Stimulated activated naive CD8-positive, alpha-beta T cell treated with anti-CD3 and anti-CD28 coated beads, Interleukin-15, amount 100 ng/mL, for 72 hours (primary cell): ENCODE results near the gene COL4A4.
A peak's percentile ranks its signal among the peaks of the same experiment; 100 is the strongest.

ENCODE experiments used
- ATAC-seq: fragments of 150-1000 bp; cut with Tn5 transposase; 2 replicates; pipeline ENCODE4 v1.10.0; 2021; ENCODE audit warnings: mild to moderate bottlenecking, moderate library complexity
- DNase-seq, 2 donors: peaks; one replicate each; pipeline ENCODE4 v3.0.0; 2021 to 2022
- H3K27ac Mint-ChIP-seq, 2 donors: one replicate each; pipeline ENCODE4 v1.8.0; 2022; ENCODE audit warnings: mild to moderate bottlenecking in 2 of 2, mixed read lengths in 2 of 2, moderate library complexity in 2 of 2
- H3K27me3 Mint-ChIP-seq: one replicate; pipeline ENCODE4 v1.8.0; 2022; ENCODE audit warnings: mixed read lengths
- H3K4me1 Mint-ChIP-seq: one replicate; pipeline ENCODE4 v1.8.0; 2022; ENCODE audit warnings: mild to moderate bottlenecking, mixed read lengths
- H3K4me3 Mint-ChIP-seq, 2 donors: one replicate each; pipeline ENCODE4 v1.8.0; 2022; ENCODE audit warnings: mild to moderate bottlenecking in 2 of 2, mixed read lengths in 2 of 2, moderate library complexity in 1 of 2
- H3K9me3 Mint-ChIP-seq, 2 donors: one replicate each; pipeline ENCODE4 v1.8.0; 2022; ENCODE audit warnings: mixed read lengths in 2 of 2

COL4A4 gene

GRCh38 chr2:226999661-227000060 is 164.3 kb downstream of the COL4A4 start:
- ATAC-seq = no peak
- Mint-ChIP-seq H3K27ac (no peak overlapping the region), H3K4me1 (peaks cover 14% of the 10 kb centered on the region), H3K4me3 (no peak overlapping the region), H3K27me3 (no peaks in the 10 kb centered on the region), H3K9me3 (peaks cover 0 to 8% of the 10 kb centered on the region in 2 donors)
- no peak for DNase-seq

GRCh38 chr2:226995625-226996041 is 168.4 kb downstream of the COL4A4 start:
- peaks cover 0 to 8% of the 10 kb centered on the region in 2 donors for H3K9me3 Mint-ChIP-seq
- H3K27ac Mint-ChIP-seq = peak overlapping the region in 1 of 2 donors; percentile 31
- no peak overlapping the region for H3K4me3 Mint-ChIP-seq
- ATAC-seq = peak; percentile 97
- peak in 1 of 2 donors; percentile 60 for DNase-seq
- H3K4me1 Mint-ChIP-seq = peaks cover 15% of the 10 kb centered on the region
- H3K27me3 Mint-ChIP-seq = no peaks in the 10 kb centered on the region

GRCh38 chr2:226994775-226995174 is 169.2 kb downstream of the COL4A4 start:
- ATAC-seq (no peak), DNase-seq (no peak)
- Mint-ChIP-seq H3K4me3 (no peak overlapping the region), H3K4me1 (peaks cover 15% of the 10 kb centered on the region), H3K27ac (no peak overlapping the region), H3K27me3 (no peaks in the 10 kb centered on the region), H3K9me3 (peaks cover 0 to 8% of the 10 kb centered on the region in 2 donors)

GRCh38 chr2:226993171-226993570 is 170.8 kb downstream of the COL4A4 start:
- no peak for DNase-seq
- H3K4me1 Mint-ChIP-seq = peaks cover 15% of the 10 kb centered on the region
- H3K4me3 Mint-ChIP-seq = no peak overlapping the region
- no peaks in the 10 kb centered on the region for H3K9me3 Mint-ChIP-seq
- H3K27me3 Mint-ChIP-seq = no peaks in the 10 kb centered on the region
- ATAC-seq = no peak
- no peak overlapping the region for H3K27ac Mint-ChIP-seq

GRCh38 chr2:226991663-226992062 is 172.3 kb downstream of the COL4A4 start:
- no peaks in the 10 kb centered on the region for H3K27me3 Mint-ChIP-seq
- no peak overlapping the region for H3K27ac Mint-ChIP-seq
- H3K4me3 Mint-ChIP-seq = no peak overlapping the region
- DNase-seq (no peak), ATAC-seq (no peak)
- H3K9me3 Mint-ChIP-seq = no peaks in the 10 kb centered on the region
- peaks cover 15% of the 10 kb centered on the region for H3K4me1 Mint-ChIP-seq

GRCh38 chr2:226985583-226985946 is 178.4 kb downstream of the COL4A4 start:
- DNase-seq = no peak
- H3K9me3 Mint-ChIP-seq = no peaks in the 10 kb centered on the region
- no peaks in the 10 kb centered on the region for H3K27me3 Mint-ChIP-seq
- no peak for ATAC-seq
- peaks cover 34% of the 10 kb centered on the region for H3K4me1 Mint-ChIP-seq
- H3K4me3 Mint-ChIP-seq = no peak overlapping the region
- no peak overlapping the region for H3K27ac Mint-ChIP-seq

- ATAC-seq (peak; percentile 95), DNase-seq (peak; percentile 24 to 48)
- H3K27ac Mint-ChIP-seq = peak overlapping the region in 1 of 2 donors; percentile 76
- H3K9me3 Mint-ChIP-seq = no peaks in the 10 kb centered on the region
- peaks cover 34% of the 10 kb centered on the region for H3K4me1 Mint-ChIP-seq
- H3K27me3 Mint-ChIP-seq = no peaks in the 10 kb centered on the region
- peak overlapping the region in 1 of 2 donors; percentile 20 for H3K4me3 Mint-ChIP-seq
These were observed 179.0 kb downstream of the COL4A4 start for GRCh38 chr2:226984750-226985582.

GRCh38 chr2:226983895-226984749 is 179.9 kb downstream of the COL4A4 start:
- no peaks in the 10 kb centered on the region for H3K9me3 Mint-ChIP-seq
- peak overlapping the region in 1 of 2 donors; percentile 20 for H3K4me3 Mint-ChIP-seq
- no peak for DNase-seq
- peak; percentile 27 for ATAC-seq
- H3K4me1 Mint-ChIP-seq = peaks cover 34% of the 10 kb centered on the region
- H3K27me3 Mint-ChIP-seq = no peaks in the 10 kb centered on the region
- H3K27ac Mint-ChIP-seq = peak overlapping the region in 1 of 2 donors; percentile 27

GRCh38 chr2:226981791-226982326 is 182.1 kb downstream of the COL4A4 start:
- Mint-ChIP-seq H3K9me3 (no peaks in the 10 kb centered on the region), H3K27me3 (no peaks in the 10 kb centered on the region), H3K27ac (no peak overlapping the region), H3K4me1 (peaks cover 41% of the 10 kb centered on the region), H3K4me3 (no peak overlapping the region)
- DNase-seq (no peak), ATAC-seq (peak; percentile 65)

- Mint-ChIP-seq H3K27me3 (no peaks in the 10 kb centered on the region), H3K4me1 (peaks cover 27% of the 10 kb centered on the region), H3K4me3 (no peak overlapping the region), H3K9me3 (no peaks in the 10 kb centered on the region), H3K27ac (no peak overlapping the region)
- no peak for ATAC-seq
- DNase-seq = no peak
These were observed 185.0 kb downstream of the COL4A4 start for GRCh38 chr2:226979004-226979403.

- H3K9me3 Mint-ChIP-seq = no peaks in the 10 kb centered on the region
- peaks cover 26% of the 10 kb centered on the region for H3K4me1 Mint-ChIP-seq
- DNase-seq (no peak), ATAC-seq (no peak)
- no peak overlapping the region for H3K4me3 Mint-ChIP-seq
- H3K27ac Mint-ChIP-seq = peak overlapping the region in 1 of 2 donors; percentile 19
- H3K27me3 Mint-ChIP-seq = no peaks in the 10 kb centered on the region
These were observed 185.7 kb downstream of the COL4A4 start for GRCh38 chr2:226978300-226978699.

GRCh38 chr2:226977775-226978190 is 186.2 kb downstream of the COL4A4 start:
- DNase-seq (no peak), ATAC-seq (no peak)
- Mint-ChIP-seq H3K4me1 (peaks cover 31% of the 10 kb centered on the region), H3K4me3 (no peak overlapping the region), H3K27me3 (no peaks in the 10 kb centered on the region), H3K27ac (peak overlapping the region in 1 of 2 donors; percentile 19), H3K9me3 (no peaks in the 10 kb centered on the region)

- Mint-ChIP-seq H3K27ac (no peak overlapping the region), H3K4me3 (no peak overlapping the region), H3K27me3 (no peaks in the 10 kb centered on the region), H3K9me3 (no peaks in the 10 kb centered on the region), H3K4me1 (peaks cover 47% of the 10 kb centered on the region)
- DNase-seq (no peak), ATAC-seq (no peak)
These were observed 190.2 kb downstream of the COL4A4 start for GRCh38 chr2:226973816-226974215.

- ATAC-seq = no peak
- H3K27ac Mint-ChIP-seq = no peak overlapping the region
- H3K27me3 Mint-ChIP-seq = no peaks in the 10 kb centered on the region
- H3K4me3 Mint-ChIP-seq = peak overlapping the region; percentile 27 to 52
- no peak for DNase-seq
- peaks cover 40% of the 10 kb centered on the region for H3K4me1 Mint-ChIP-seq
- no peaks in the 10 kb centered on the region for H3K9me3 Mint-ChIP-seq
These were observed 192.2 kb downstream of the COL4A4 start for GRCh38 chr2:226971770-226972169.

GRCh38 chr2:226971084-226971483 is 192.9 kb downstream of the COL4A4 start:
- H3K4me1 Mint-ChIP-seq = peaks cover 40% of the 10 kb centered on the region
- peak overlapping the region in 1 of 2 donors; percentile 31 for H3K27ac Mint-ChIP-seq
- no peaks in the 10 kb centered on the region for H3K9me3 Mint-ChIP-seq
- H3K27me3 Mint-ChIP-seq = no peaks in the 10 kb centered on the region
- ATAC-seq = no peak
- DNase-seq = no peak
- H3K4me3 Mint-ChIP-seq = peak overlapping the region; percentile 49 to 61
